Measurements from ENCODE around the gene ABHD5. TPM values are rescaled to one million over a fixed set of nuclear protein-coding genes. Genes with fewer than 3 reads are reported as not detected.

ABHD5 gene
- polyA plus RNA-seq, 1 of the 3 experiments (the other 2 are of a cell fraction) = 10.4 TPM

- Histone ChIP-seq H4K20me1 (ENCODE audit: insufficient read depth) (no peaks in the 10 kb centered on the region), H2AFZ (ENCODE audit: low read depth) (no peak overlapping the region), H3K4me1 (ENCODE audit: control insufficient read depth in 1 of 2, insufficient read depth in 2 of 2, low read depth in 1 of 2, low read length in 1 of 2) (peaks cover 0 to 12% of the 10 kb centered on the region in 2 experiments; a peak in 3 of 4 replicates), H3F3A (replicated peaks; ENCODE audit: insufficient read depth) (peaks cover 4% of the 10 kb centered on the region), H3K27ac (ENCODE audit: low read depth in 2 of 2, low read length in 1 of 2) (peak overlapping the region in 1 of 2 experiments; percentile 9; a peak in 1 of 4 replicates), H3K4me2 (no peak overlapping the region; the same call in 1 of the 2 replicates), H3K27me3 (ENCODE audit: insufficient read depth) (no peaks in the 10 kb centered on the region), H3K9me3 (no peaks in the 10 kb centered on the region), H3K36me3 (replicated peaks in 1 of 2; ENCODE audit: control insufficient read depth in 1 of 2, insufficient read depth in 2 of 2, low read length in 1 of 2) (no peaks in the 10 kb centered on the region), H3K9me2 (no peaks in the 10 kb centered on the region), H3K9ac (no peak overlapping the region), H3K79me2 (ENCODE audit: insufficient read depth) (peaks cover 59% of the 10 kb centered on the region), H3K4me3 (ENCODE audit: low read depth in 2 of 2, low read length in 1 of 2) (no peak overlapping the region)
- ChIA-PET CTCF (interaction anchor here (0.7 to 1.6 kb wide), 3 partner anchors 9 to 149 kb away, joined by 3 read pairs; no protein-coding TSS in a partner anchor), POLR2A (no interaction called here)
- no peak for DNase-seq
- WGBS (ENCODE audit: low lambda C conversion rate) = 74% methylated on average over 2 of the region's 2 CpGs
- TF ChIP-seq PBX3 (IDR thresholded peaks at IDR 0.05) (no peak), FOXM1 (IDR thresholded peaks at IDR 0.05; ENCODE audit: low read depth) (no peak)
These were observed 2.2 kb downstream of the ABHD5 start for GRCh38 chr3:43692971-43693370.

DNA sequence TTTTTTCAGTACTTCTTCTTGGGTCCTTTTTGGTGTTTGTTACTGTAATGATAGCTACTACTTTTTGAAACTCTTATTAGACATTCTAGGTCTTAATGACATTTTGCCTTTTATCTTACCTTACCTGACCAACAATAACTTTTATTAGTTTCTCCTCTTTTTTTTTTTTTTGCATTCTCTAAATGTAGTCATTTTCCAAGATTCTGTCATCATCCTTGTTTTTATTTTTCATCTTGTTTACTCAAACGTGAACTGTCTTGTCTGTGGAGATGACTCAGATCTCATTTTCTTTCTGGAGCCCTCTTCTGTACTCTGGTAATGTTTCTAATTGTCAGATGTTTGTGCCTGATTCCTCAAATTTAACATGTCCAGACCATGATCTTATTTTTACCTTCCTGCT is 2.9 kb downstream of the ABHD5 start:
- Histone ChIP-seq H3K9ac (no peak overlapping the region), H3K4me2 (no peak overlapping the region), H3K36me3 (replicated peaks in 1 of 2; ENCODE audit: control insufficient read depth in 1 of 2, insufficient read depth in 2 of 2, low read length in 1 of 2) (no peaks in the 10 kb centered on the region), H3K4me1 (ENCODE audit: control insufficient read depth in 1 of 2, insufficient read depth in 2 of 2, low read depth in 1 of 2, low read length in 1 of 2) (peaks cover 0 to 12% of the 10 kb centered on the region in 2 experiments; a peak in 3 of 4 replicates), H3F3A (replicated peaks; ENCODE audit: insufficient read depth) (peaks cover 4% of the 10 kb centered on the region), H3K9me2 (no peaks in the 10 kb centered on the region), H3K9me3 (no peaks in the 10 kb centered on the region), H3K27ac (ENCODE audit: low read depth in 2 of 2, low read length in 1 of 2) (no peak overlapping the region), H4K20me1 (ENCODE audit: insufficient read depth) (no peaks in the 10 kb centered on the region), H3K79me2 (ENCODE audit: insufficient read depth) (peaks cover 59% of the 10 kb centered on the region), H3K27me3 (ENCODE audit: insufficient read depth) (no peaks in the 10 kb centered on the region), H2AFZ (ENCODE audit: low read depth) (no peak overlapping the region), H3K4me3 (ENCODE audit: low read depth in 2 of 2, low read length in 1 of 2) (no peak overlapping the region)
- TF ChIP-seq FOXM1 (IDR thresholded peaks at IDR 0.05; ENCODE audit: low read depth) (no peak), SMC3 (IDR thresholded peaks at IDR 0.05; ENCODE audit: low read depth, low read length) (no peak), POLR2AphosphoS5 (IDR thresholded peaks at IDR 0.05; ENCODE audit: low read depth, low read length) (no peak)
- WGBS (ENCODE audit: low lambda C conversion rate) = 47% methylated on average over 1 of the region's 1 CpG
- no peak for DNase-seq
- POLR2A ChIA-PET = no interaction called here
- CTCF ChIA-PET = interaction anchor here (0.7 to 1.6 kb wide), 2 partner anchors 77 to 150 kb away, joined by 3 read pairs; no protein-coding TSS in a partner anchor

- no peaks in the 10 kb centered on the region for H3K9me2 ChIP-seq
- H3K79me2 ChIP-seq (ENCODE audit: insufficient read depth) = peaks cover 59% of the 10 kb centered on the region
These were observed 4.7 kb downstream of the ABHD5 start for GRCh38 chr3:43695443-43695842.

More at GRCh38 chr3:43695443-43695842, 4.7 kb downstream of the ABHD5 start:
- Histone ChIP-seq H2AFZ (ENCODE audit: low read depth) (no peak overlapping the region), H3K36me3 (replicated peaks in 1 of 2; ENCODE audit: control insufficient read depth in 1 of 2, insufficient read depth in 2 of 2, low read length in 1 of 2) (peaks cover 0 to 2% of the 10 kb centered on the region in 2 experiments), H3K4me3 (ENCODE audit: low read depth in 2 of 2, low read length in 1 of 2) (no peak overlapping the region), H3K9ac (no peak overlapping the region), H3K27me3 (ENCODE audit: insufficient read depth) (no peaks in the 10 kb centered on the region), H3F3A (replicated peaks; ENCODE audit: insufficient read depth) (peaks cover 4% of the 10 kb centered on the region), H4K20me1 (ENCODE audit: insufficient read depth) (no peaks in the 10 kb centered on the region), H3K9me3 (no peaks in the 10 kb centered on the region), H3K4me1 (ENCODE audit: control insufficient read depth in 1 of 2, insufficient read depth in 2 of 2, low read depth in 1 of 2, low read length in 1 of 2) (peaks cover 0 to 10% of the 10 kb centered on the region in 2 experiments; a peak in 3 of 4 replicates), H3K27ac (ENCODE audit: low read depth in 2 of 2, low read length in 1 of 2) (no peak overlapping the region), H3K4me2 (no peak overlapping the region)
- no peak for DNase-seq
- ChIA-PET CTCF (interaction anchor here (1.8 kb wide), 1 partner anchor 74 kb away, joined by 5 read pairs; no protein-coding TSS in a partner anchor), POLR2A (no interaction called here)
- WGBS (ENCODE audit: low lambda C conversion rate) = 76% methylated on average over 2 of the region's 2 CpGs
- TF ChIP-seq FOSL2 (IDR thresholded peaks at IDR 0.05; ENCODE audit: borderline replicate concordance, low read depth) (no peak), EZH2phosphoT487 (IDR thresholded peaks at IDR 0.05; ENCODE audit: borderline replicate concordance, low read depth) (no peak), POLR2AphosphoS5 (IDR thresholded peaks at IDR 0.05; ENCODE audit: low read depth, low read length) (no peak), SIN3A (IDR thresholded peaks at IDR 0.05; ENCODE audit: borderline replicate concordance, low read depth, low read length) (no peak), RCOR1 (IDR thresholded peaks at IDR 0.05; ENCODE audit: low read length) (no peak), IRF3 (IDR thresholded peaks at IDR 0.05; ENCODE audit: low read depth, low read length) (no peak), RFX5 (IDR thresholded peaks at IDR 0.05; ENCODE audit: low read length) (no peak)
- TF ChIP-seq, protein P1, sequence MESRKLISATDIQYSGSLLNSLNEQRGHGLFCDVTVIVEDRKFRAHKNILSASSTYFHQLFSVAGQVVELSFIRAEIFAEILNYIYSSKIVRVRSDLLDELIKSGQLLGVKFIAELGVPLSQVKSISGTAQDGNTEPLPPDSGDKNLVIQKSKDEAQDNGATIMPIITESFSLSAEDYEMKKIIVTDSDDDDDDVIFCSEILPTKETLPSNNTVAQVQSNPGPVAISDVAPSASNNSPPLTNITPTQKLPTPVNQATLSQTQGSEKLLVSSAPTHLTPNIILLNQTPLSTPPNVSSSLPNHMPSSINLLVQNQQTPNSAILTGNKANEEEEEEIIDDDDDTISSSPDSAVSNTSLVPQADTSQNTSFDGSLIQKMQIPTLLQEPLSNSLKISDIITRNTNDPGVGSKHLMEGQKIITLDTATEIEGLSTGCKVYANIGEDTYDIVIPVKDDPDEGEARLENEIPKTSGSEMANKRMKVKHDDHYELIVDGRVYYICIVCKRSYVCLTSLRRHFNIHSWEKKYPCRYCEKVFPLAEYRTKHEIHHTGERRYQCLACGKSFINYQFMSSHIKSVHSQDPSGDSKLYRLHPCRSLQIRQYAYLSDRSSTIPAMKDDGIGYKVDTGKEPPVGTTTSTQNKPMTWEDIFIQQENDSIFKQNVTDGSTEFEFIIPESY (IDR thresholded peaks at IDR 0.05; ENCODE audit: borderline replicate concordance, low read depth) = no peak
- TF ChIP-seq, protein P2, sequence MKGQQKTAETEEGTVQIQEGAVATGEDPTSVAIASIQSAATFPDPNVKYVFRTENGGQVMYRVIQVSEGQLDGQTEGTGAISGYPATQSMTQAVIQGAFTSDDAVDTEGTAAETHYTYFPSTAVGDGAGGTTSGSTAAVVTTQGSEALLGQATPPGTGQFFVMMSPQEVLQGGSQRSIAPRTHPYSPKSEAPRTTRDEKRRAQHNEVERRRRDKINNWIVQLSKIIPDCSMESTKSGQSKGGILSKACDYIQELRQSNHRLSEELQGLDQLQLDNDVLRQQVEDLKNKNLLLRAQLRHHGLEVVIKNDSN (IDR thresholded peaks at IDR 0.05; ENCODE audit: borderline replicate concordance, low read depth) = no peak
- TF ChIP-seq, protein P3, sequence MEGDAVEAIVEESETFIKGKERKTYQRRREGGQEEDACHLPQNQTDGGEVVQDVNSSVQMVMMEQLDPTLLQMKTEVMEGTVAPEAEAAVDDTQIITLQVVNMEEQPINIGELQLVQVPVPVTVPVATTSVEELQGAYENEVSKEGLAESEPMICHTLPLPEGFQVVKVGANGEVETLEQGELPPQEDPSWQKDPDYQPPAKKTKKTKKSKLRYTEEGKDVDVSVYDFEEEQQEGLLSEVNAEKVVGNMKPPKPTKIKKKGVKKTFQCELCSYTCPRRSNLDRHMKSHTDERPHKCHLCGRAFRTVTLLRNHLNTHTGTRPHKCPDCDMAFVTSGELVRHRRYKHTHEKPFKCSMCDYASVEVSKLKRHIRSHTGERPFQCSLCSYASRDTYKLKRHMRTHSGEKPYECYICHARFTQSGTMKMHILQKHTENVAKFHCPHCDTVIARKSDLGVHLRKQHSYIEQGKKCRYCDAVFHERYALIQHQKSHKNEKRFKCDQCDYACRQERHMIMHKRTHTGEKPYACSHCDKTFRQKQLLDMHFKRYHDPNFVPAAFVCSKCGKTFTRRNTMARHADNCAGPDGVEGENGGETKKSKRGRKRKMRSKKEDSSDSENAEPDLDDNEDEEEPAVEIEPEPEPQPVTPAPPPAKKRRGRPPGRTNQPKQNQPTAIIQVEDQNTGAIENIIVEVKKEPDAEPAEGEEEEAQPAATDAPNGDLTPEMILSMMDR (IDR thresholded peaks at IDR 0.05) = no peak
